Measurements from ENCODE around the gene PLA2G2E. TPM values are rescaled to one million over a fixed set of nuclear protein-coding genes. Genes with fewer than 3 reads are reported as not detected.

Gene PLA2G2E
- total RNA-seq, 1 donor from 2014 or later, result not detected

GRCh38 chr1:19946971-19947370 lies 23.6 kb upstream of the PLA2G2E start:
- DNase-seq (ENCODE audit: low read depth) (no peak), FAIRE-seq (no peak)
- Mint-ChIP-seq H3K27ac (ENCODE audit: unreplicated experiment) (no peak overlapping the region), H3K36me3 (ENCODE audit: low read depth, unreplicated experiment) (no peaks in the 10 kb centered on the region), H3K4me1 (ENCODE audit: low read depth, unreplicated experiment) (peaks cover 5% of the 10 kb centered on the region), H3K4me3 (ENCODE audit: unreplicated experiment) (no peak overlapping the region), H3K27me3 (ENCODE audit: low read depth, unreplicated experiment) (no peaks in the 10 kb centered on the region), H3K9me3 (ENCODE audit: unreplicated experiment) (peaks cover 3% of the 10 kb centered on the region)
- Histone ChIP-seq H3K36me3 (ENCODE audit: insufficient read depth, low read length) (no peaks in the 10 kb centered on the region), H3K4me1 (ENCODE audit: insufficient read depth, low read length) (no peaks in the 10 kb centered on the region), H3K79me2 (ENCODE audit: insufficient read depth, low read length) (no peaks in the 10 kb centered on the region), H3K27me3 (ENCODE audit: insufficient read depth, low read length) (peaks cover 6% of the 10 kb centered on the region), H3K9me3 (ENCODE audit: insufficient read depth, low read depth, low read length) (no peaks in the 10 kb centered on the region), H3K9ac (ENCODE audit: low read length) (no peak overlapping the region), H4K20me1 (ENCODE audit: insufficient read depth, low read length) (no peaks in the 10 kb centered on the region), H3K4me2 (ENCODE audit: low read length) (no peak overlapping the region), H2AFZ (ENCODE audit: low read depth, low read length) (no peak overlapping the region), H3K27ac (ENCODE audit: low read depth, low read length) (no peak overlapping the region), H3K4me3 (ENCODE audit: insufficient read depth, low read depth, low read length) (no peak overlapping the region)
- no peak for TF ChIP-seq CTCF (IDR thresholded peaks at IDR 0.05; ENCODE audit: insufficient read depth, low read depth, low read length)
- TF ChIP-seq EZH2 (IDR thresholded peaks at IDR 0.05; ENCODE audit: insufficient read depth, low read length), result no peak

GRCh38 chr1:19946331-19946751 lies 22.9 kb upstream of the PLA2G2E start:
- DNase-seq (ENCODE audit: low read depth) (no peak), FAIRE-seq (no peak)
- no peak overlapping the region for H3K4me3 Mint-ChIP-seq (ENCODE audit: unreplicated experiment)
- Histone ChIP-seq H3K9ac (ENCODE audit: low read length) (no peak overlapping the region), H3K4me3 (ENCODE audit: insufficient read depth, low read depth, low read length) (no peak overlapping the region), H3K27me3 (ENCODE audit: insufficient read depth, low read length) (peaks cover 8% of the 10 kb centered on the region), H3K36me3 (ENCODE audit: insufficient read depth, low read length) (no peaks in the 10 kb centered on the region), H3K4me2 (ENCODE audit: low read length) (no peak overlapping the region), H3K79me2 (ENCODE audit: insufficient read depth, low read length) (no peaks in the 10 kb centered on the region), H4K20me1 (ENCODE audit: insufficient read depth, low read length) (no peaks in the 10 kb centered on the region), H2AFZ (ENCODE audit: low read depth, low read length) (no peak overlapping the region), H3K9me3 (ENCODE audit: insufficient read depth, low read depth, low read length) (no peaks in the 10 kb centered on the region), H3K27ac (ENCODE audit: low read depth, low read length) (no peak overlapping the region), H3K4me1 (ENCODE audit: insufficient read depth, low read length) (no peaks in the 10 kb centered on the region)
- H3K36me3 Mint-ChIP-seq (ENCODE audit: low read depth, unreplicated experiment), result no peaks in the 10 kb centered on the region
- TF ChIP-seq CTCF (IDR thresholded peaks at IDR 0.05; ENCODE audit: insufficient read depth, low read depth, low read length), result no peak
- H3K4me1 Mint-ChIP-seq (ENCODE audit: low read depth, unreplicated experiment), result peaks cover 5% of the 10 kb centered on the region
- peaks cover 3% of the 10 kb centered on the region for H3K9me3 Mint-ChIP-seq (ENCODE audit: unreplicated experiment)
- no peak overlapping the region for H3K27ac Mint-ChIP-seq (ENCODE audit: unreplicated experiment)
- H3K27me3 Mint-ChIP-seq (ENCODE audit: low read depth, unreplicated experiment), result no peaks in the 10 kb centered on the region

GRCh38 chr1:19945914-19946313 lies 22.5 kb upstream of the PLA2G2E start:
- Histone ChIP-seq H3K9ac (ENCODE audit: low read length) (no peak overlapping the region), H3K27me3 (ENCODE audit: insufficient read depth, low read length) (peaks cover 8% of the 10 kb centered on the region), H3K79me2 (ENCODE audit: insufficient read depth, low read length) (no peaks in the 10 kb centered on the region), H3K27ac (ENCODE audit: low read depth, low read length) (no peak overlapping the region), H3K4me3 (ENCODE audit: insufficient read depth, low read depth, low read length) (no peak overlapping the region), H3K4me2 (ENCODE audit: low read length) (no peak overlapping the region), H3K9me3 (ENCODE audit: insufficient read depth, low read depth, low read length) (no peaks in the 10 kb centered on the region), H2AFZ (ENCODE audit: low read depth, low read length) (no peak overlapping the region), H3K36me3 (ENCODE audit: insufficient read depth, low read length) (no peaks in the 10 kb centered on the region), H4K20me1 (ENCODE audit: insufficient read depth, low read length) (no peaks in the 10 kb centered on the region), H3K4me1 (ENCODE audit: insufficient read depth, low read length) (no peaks in the 10 kb centered on the region)
- Mint-ChIP-seq H3K9me3 (ENCODE audit: unreplicated experiment) (peaks cover 5% of the 10 kb centered on the region), H3K4me3 (ENCODE audit: unreplicated experiment) (no peak overlapping the region), H3K27ac (ENCODE audit: unreplicated experiment) (no peak overlapping the region), H3K4me1 (ENCODE audit: low read depth, unreplicated experiment) (peaks cover 5% of the 10 kb centered on the region), H3K36me3 (ENCODE audit: low read depth, unreplicated experiment) (no peaks in the 10 kb centered on the region), H3K27me3 (ENCODE audit: low read depth, unreplicated experiment) (no peaks in the 10 kb centered on the region)
- TF ChIP-seq EZH2 (IDR thresholded peaks at IDR 0.05; ENCODE audit: insufficient read depth, low read length) (no peak), CTCF (IDR thresholded peaks at IDR 0.05; ENCODE audit: insufficient read depth, low read depth, low read length) (no peak)
- FAIRE-seq (no peak), DNase-seq (ENCODE audit: low read depth) (no peak)
